Cardiac septum (tissue), 1 donor: ENCODE data around the gene RBFOX1. TPM values are rescaled to one million over a fixed set of nuclear protein-coding genes. Genes with fewer than 3 reads are reported as not detected.

Experiments used
- DNase-seq: peaks from one replicate; pipeline ENCODE4 v3.0.0-alpha.2; 2020; ENCODE audit warnings: low spot score
- intact Hi-C: fragments of 100-400 bp; cut with DNase I; formaldehyde crosslinking; loops from one replicate; pipeline ENCODE4 v1.14.0; 2022
- long read RNA-seq: library from polyadenylated mRNA; unstranded; transcript quantifications from one replicate; pipeline ENCODE4 v2.0.0, GENCODE V29; 2021
- total RNA-seq: library from RNA; stranded (reverse); fragmentation: NEBNext Ultra II Directional; extraction: Animal tissue kit (Norgen Biotek cat#: 25700); gene quantifications from one replicate; pipeline ENCODE4 v1.2.1, GENCODE V29; 2021
- donor health status: DM: no; HTN: no; CAD: no.

Gene RBFOX1
- total RNA-seq: 27.1 TPM
- long read RNA-seq, full-length matches to known transcripts: 7 of 36 reads
- long read RNA-seq, partial matches to known transcripts: 3 of 36 reads
- long read RNA-seq, other reads (novel, unspliced or antisense): 26 of 36 reads

GRCh38 chr16:7332611-7333010, at the start of gene RBFOX1:
Gene RBFOX1, plus strand, starts transcription at chr16:7332845.
- intact Hi-C loops: loop anchor here (5.0 kb wide), 1 partner anchor 40 kb away; no protein-coding TSS in a partner anchor
- no peak for DNase-seq

- intact Hi-C loops: no loop called here
Measured at GRCh38 chr16:7284780-7285179, 47.9 kb upstream of the RBFOX1 start.

GRCh38 chr16:7285520-7285919, 47.1 kb upstream of the RBFOX1 start:
- DNase-seq: no peak
- intact Hi-C loops: no loop called here

More at GRCh38 chr16:7284780-7285179, 47.9 kb upstream of the RBFOX1 start:
- DNase-seq: no peak

GRCh38 chr16:7289299-7289698, 43.3 kb upstream of the RBFOX1 start:
- intact Hi-C loops: no loop called here
- DNase-seq: no peak

GRCh38 chr16:7290682-7291081, 42.0 kb upstream of the RBFOX1 start:
- intact Hi-C loops: no loop called here
- DNase-seq: no peak

GRCh38 chr16:7294020-7294419, 38.6 kb upstream of the RBFOX1 start:
- intact Hi-C loops: no loop called here
- DNase-seq: no peak

- no peak for DNase-seq
- intact Hi-C loops: no loop called here
Measured at GRCh38 chr16:7303052-7303610, 29.5 kb upstream of the RBFOX1 start.

- DNase-seq: no peak
- intact Hi-C loops: no loop called here
Measured at GRCh38 chr16:7303660-7304200, 28.9 kb upstream of the RBFOX1 start.

- DNase-seq: no peak
- intact Hi-C loops: no loop called here
Measured at GRCh38 chr16:7304279-7304678, 28.4 kb upstream of the RBFOX1 start.

GRCh38 chr16:7304958-7305357, 27.7 kb upstream of the RBFOX1 start:
- no peak for DNase-seq
- intact Hi-C loops: no loop called here

GRCh38 chr16:7313170-7313569, 19.5 kb upstream of the RBFOX1 start:
- intact Hi-C loops: no loop called here
- no peak for DNase-seq

- DNase-seq: no peak
- intact Hi-C loops: no loop called here
Measured at GRCh38 chr16:7314163-7314562, 18.5 kb upstream of the RBFOX1 start.

- no peak for DNase-seq
- intact Hi-C loops: no loop called here
Measured at GRCh38 chr16:7315813-7316212, 16.8 kb upstream of the RBFOX1 start.

- no peak for DNase-seq
- intact Hi-C loops: no loop called here
Measured at GRCh38 chr16:7316281-7316888, 16.3 kb upstream of the RBFOX1 start.

- intact Hi-C loops: no loop called here
- DNase-seq: no peak
Measured at GRCh38 chr16:7317982-7318381, 14.7 kb upstream of the RBFOX1 start.

GRCh38 chr16:7318686-7319085, 14.0 kb upstream of the RBFOX1 start:
- intact Hi-C loops: no loop called here
- no peak for DNase-seq

- intact Hi-C loops: no loop called here
- no peak for DNase-seq
Measured at GRCh38 chr16:7319514-7319913, 13.1 kb upstream of the RBFOX1 start.

GRCh38 chr16:7321661-7322060, 11.0 kb upstream of the RBFOX1 start:
- intact Hi-C loops: no loop called here
- no peak for DNase-seq

GRCh38 chr16:7324321-7324720, 8.3 kb upstream of the RBFOX1 start:
- no peak for DNase-seq
- intact Hi-C loops: no loop called here

GRCh38 chr16:7325834-7326233, 6.8 kb upstream of the RBFOX1 start:
- DNase-seq: no peak
- intact Hi-C loops: no loop called here

GRCh38 chr16:7330709-7331108, 1.9 kb upstream of the RBFOX1 start:
- DNase-seq: no peak

More at GRCh38 chr16:7330709-7331108, 1.9 kb upstream of the RBFOX1 start:
- intact Hi-C loops: loop anchor here (5.0 kb wide), 1 partner anchor 42 kb away; no protein-coding TSS in a partner anchor
